Pancreas (tissue), 10 donors: Measurements from ENCODE around the gene SOCS1. TPM values are rescaled to one million over a fixed set of nuclear protein-coding genes. Genes with fewer than 3 reads are reported as not detected.

Experiments
- ATAC-seq, 4 donors: fragments of 200-7000 bp; cut with Tn5 transposase; one replicate each; pipeline versions ENCODE4 v1.8.0 to v1.9.1; 2020; ENCODE audit warnings: mild to moderate bottlenecking in 4 of 4, moderate library complexity in 4 of 4
- DNase-seq, 6 donors: peaks; one replicate each; pipeline ENCODE4 v3.0.0-alpha.2; 2020
- FAIRE-seq: peaks from 2 replicates; lab custom pipeline; 2012; peaks lifted over from hg19 to GRCh38; lab: Jason Lieb, UNC
- H3K27ac ChIP-seq, 4 donors: fragments of 200-600 bp; sonication (generic); 1 replicate in 3 of 4; 2 replicates in 1 of 4; pipeline versions ENCODE4 v1.5.0 to v1.8.0; 2020
- H3K27me3 ChIP-seq, 4 donors: fragments of 200-600 bp; one replicate each; pipeline ENCODE4 v1.8.0; 2021
- H3K36me3 ChIP-seq, 3 donors: fragments of 200-600 bp; sonication (generic) in 1 of 3; one replicate each; pipeline versions ENCODE4 v1.5.0 to v1.8.0; 2020 to 2021
- H3K4me1 ChIP-seq, 3 donors: fragments of 200-600 bp; one replicate each; pipeline ENCODE4 v1.8.0; 2021
- H3K4me3 ChIP-seq, 4 donors: fragments of 200-600 bp; sonication (generic) in 2 of 4; one replicate each; pipeline versions ENCODE4 v1.5.0 to v1.8.0; 2020 to 2021
- H3K9me3 ChIP-seq, 4 donors: fragments of 200-600 bp; one replicate each; pipeline ENCODE4 v1.8.0; 2021
- CTCF ChIP-seq, 4 donors: fragments of 200-600 bp; sonication (generic) in 3 of 4; IDR thresholded peaks; one replicate each; pipeline versions ENCODE4 v1.5.0 to v1.8.0; 2021; ENCODE audit warnings: antibody characterized with exemption in 4 of 4
- WGBS, 2 donors: extraction: QIAGEN DNeasy Blood & Tissue Kit; methylation state at CpG; one replicate each; pipeline ENCODE4 v1.1.7; 2013; 5-methylcytosine and 5-hydroxymethylcytosine counted together
- intact Hi-C, 3 donors: fragments of 100-400 bp; cut with DNase I; formaldehyde crosslinking; loops; one replicate each; pipeline versions ENCODE4 v1.11.1 to v1.14.2; 2022
- polyA plus RNA-seq, 2 donors: library from polyadenylated mRNA; stranded (reverse); fragments of 200-250 nt; gene quantifications; one replicate each; pipeline ENCODE4 v1.2.3, GENCODE V29; 2013
- total RNA-seq, 6 donors: library from RNA; stranded (reverse); fragmentation: NEBNext Ultra II Directional in 4 of 6; extraction: Animal tissue kit (Norgen Biotek cat#: 25700) in 4 of 6; gene quantifications; one replicate each; pipeline versions ENCODE4 v1.2.1 to v1.2.4, GENCODE V29; 2021 to 2023
- donor health status: healthy with polysubstance abuse.
- donor health status: DM: no; HTN: no; CAD: no; lungs with moderate emphysema.
- donor health status: DM: no; HTN: no; CAD: no.
- donor health status: control.
- donor health status: control.
- donor health status: Bipolar disorder and iron deficiency.
- donor health status: DM: yes; HTN: yes; CAD: no.
- donor health status: DM: no; HTN: no; CAD: no.
- donor health status: DM: no; HTN: no; CAD: no.
- donor health status: DM: yes; HTN: yes; CAD: no.

Gene SOCS1
- total and polyA plus RNA-seq, 8 donors = 1.3 to 7.9 (median 2.0) TPM

- intact Hi-C loops = no loop called here
- no peak for DNase-seq
- Histone ChIP-seq H3K36me3 (no peaks in the 10 kb centered on the region), H3K4me1 (no peaks in the 10 kb centered on the region), H3K27me3 (no peaks in the 10 kb centered on the region), H3K9me3 (no peaks in the 10 kb centered on the region), H3K4me3 (no peak overlapping the region), H3K27ac (no peak overlapping the region)
- no peak for ATAC-seq
- FAIRE-seq = no peak
- TF ChIP-seq CTCF (IDR thresholded peaks at IDR 0.05) = no peak
- WGBS, 2 donors = 89 to 94% methylated on average over 5 of the region's 5 CpGs
Observed at GRCh38 chr16:11241480-11242204, 14.4 kb downstream of the SOCS1 start.

GRCh38 chr16:11240636-11241473, 15.1 kb downstream of the SOCS1 start:
- ATAC-seq = no peak
- 77 to 82% methylated on average over 10 of the region's 10 CpGs for WGBS, 2 donors

GRCh38 chr16:11239644-11240632, 16.1 kb downstream of the SOCS1 start:
- DNase-seq (no peak), ATAC-seq (no peak), FAIRE-seq (no peak)
- intact Hi-C loops = no loop called here
- no peaks in the 10 kb centered on the region for H3K9me3 ChIP-seq
- no peaks in the 10 kb centered on the region for H3K36me3 ChIP-seq
- H3K27me3 ChIP-seq = no peaks in the 10 kb centered on the region
- TF ChIP-seq CTCF (IDR thresholded peaks at IDR 0.05) = no peak
- H3K27ac ChIP-seq = no peak overlapping the region
- 80 to 82% methylated on average over 10 of the region's 10 CpGs for WGBS, 2 donors
- H3K4me3 ChIP-seq = no peak overlapping the region
- peaks cover 0 to 3% (median 0%) of the 10 kb centered on the region in 3 donors for H3K4me1 ChIP-seq

More at GRCh38 chr16:11240636-11241473, 15.1 kb downstream of the SOCS1 start:
- no peak for TF ChIP-seq CTCF (IDR thresholded peaks at IDR 0.05)
- no peak overlapping the region for H3K4me3 ChIP-seq
- H3K27ac ChIP-seq = no peak overlapping the region
- intact Hi-C loops = no loop called here
- no peaks in the 10 kb centered on the region for H3K27me3 ChIP-seq
- H3K4me1 ChIP-seq = peaks cover 0 to under 1% (median 0%) of the 10 kb centered on the region in 3 donors
- DNase-seq (no peak), FAIRE-seq (no peak)
- no peaks in the 10 kb centered on the region for H3K9me3 ChIP-seq
- no peaks in the 10 kb centered on the region for H3K36me3 ChIP-seq

GRCh38 chr16:11238272-11239202, 17.5 kb downstream of the SOCS1 start:
- H3K27me3 ChIP-seq = no peaks in the 10 kb centered on the region
- 92 to 93% methylated on average over 15 of the region's 15 CpGs for WGBS, 2 donors
- no peak for FAIRE-seq
- no peak for ATAC-seq
- no peak for TF ChIP-seq CTCF (IDR thresholded peaks at IDR 0.05)
- H3K27ac ChIP-seq = no peak overlapping the region
- no peaks in the 10 kb centered on the region for H3K36me3 ChIP-seq
- no peak for DNase-seq
- intact Hi-C loops = no loop called here
- no peak overlapping the region for H3K4me3 ChIP-seq
- peaks cover 0 to 3% (median 0%) of the 10 kb centered on the region in 3 donors for H3K4me1 ChIP-seq
- no peaks in the 10 kb centered on the region for H3K9me3 ChIP-seq
